Ovary (tissue), 3 donors: Measurements from ENCODE around the gene LARGE1.

ENCODE experiments used
- CTCF ChIP-seq, 3 donors: fragments of 450-650 bp in 2 of 3; fragments of 200-600 bp in 1 of 3; IDR thresholded peaks; one replicate each; pipeline versions ENCODE4 v1.5.1 to v1.8.0; 2016 to 2022; ENCODE audit warnings: antibody characterized with exemption in 3 of 3, mild to moderate bottlenecking in 1 of 3
- EP300 ChIP-seq: sonication (generic); formaldehyde crosslinking; IDR thresholded peaks from one replicate; pipeline ENCODE4 v1.6.1; 2017; ENCODE audit warnings: antibody characterized with exemption
- POLR2A ChIP-seq: fragments of 450-650 bp; IDR thresholded peaks from one replicate; pipeline ENCODE4 v1.6.1; 2017; ENCODE audit warnings: antibody characterized with exemption, mild to moderate bottlenecking, moderate library complexity
- donor health status: DM: no; HTN: no; CAD: no.

DNA sequence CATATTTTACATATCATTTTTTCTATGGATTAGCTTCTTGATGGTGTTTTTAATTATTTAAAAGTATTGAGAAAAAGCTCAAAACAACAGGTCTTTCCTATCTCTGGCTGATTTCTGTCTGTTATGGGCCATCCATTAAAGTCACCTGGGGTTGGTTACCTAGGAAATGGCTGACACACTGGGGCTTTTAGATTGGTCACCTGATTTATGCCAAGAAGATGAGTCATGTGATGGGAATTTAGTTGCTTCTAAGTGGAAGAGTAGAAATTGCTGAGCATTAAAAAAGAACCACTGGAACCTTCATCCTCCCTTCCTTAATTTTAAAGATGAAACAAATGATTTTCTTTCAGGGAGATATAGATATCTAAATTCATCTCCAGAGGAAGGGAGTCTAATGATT lies 48.8 kb upstream of the LARGE1 start:
- TF ChIP-seq CTCF (IDR thresholded peaks at IDR 0.05) (no peak), POLR2A (no peak), EP300 (no peak)
